ENCODE measurements around the gene SNX4. TPM values are rescaled to one million over a fixed set of nuclear protein-coding genes. Genes with fewer than 3 reads are reported as not detected.

SNX4 gene
- total and polyA plus RNA-seq, 2 of the 8 experiments (the other 6 are each of a cell fraction or from before 2014, with no cell fraction given): 7.2 to 23.1 TPM

DNA sequence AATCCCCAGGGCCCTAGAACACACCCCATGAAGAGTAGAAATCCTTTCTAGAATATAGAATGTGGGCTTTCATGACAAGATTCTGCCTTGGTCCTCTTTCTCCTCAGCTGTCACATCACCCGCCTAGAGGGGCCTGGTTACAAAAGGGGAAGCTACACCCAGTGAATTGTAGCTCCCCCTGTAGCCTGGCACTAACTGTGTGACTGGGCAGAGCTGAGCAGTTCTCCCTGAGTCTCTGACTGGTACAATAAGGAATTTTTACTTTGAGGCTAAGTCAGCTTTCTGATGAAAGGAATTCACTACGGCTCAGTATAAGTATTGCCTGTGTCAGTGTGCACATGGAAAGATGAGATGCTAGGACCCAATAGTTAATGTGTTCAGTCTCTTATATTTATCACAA is 116.2 kb downstream of the SNX4 start:
- Histone ChIP-seq H3K18ac (ENCODE audit: extremely low read depth, low read length) (no peak overlapping the region), H3K9ac (replicated peaks in 1 of 4; ENCODE audit: extremely low read depth in 1 of 4, low read depth in 3 of 4, low read length in 3 of 4) (no peak overlapping the region), H2AK5ac (ENCODE audit: low read depth, low read length) (no peak overlapping the region), H3K14ac (ENCODE audit: insufficient read length) (no peak overlapping the region), H4K8ac (ENCODE audit: extremely low read depth, insufficient read depth, low read length) (no peak overlapping the region), H4K91ac (replicated peaks; ENCODE audit: insufficient read length, low read length) (no peak overlapping the region), H3K36me3 (ENCODE audit: control insufficient read depth in 2 of 4, insufficient read depth in 4 of 4, low read length in 3 of 4) (no peaks in the 10 kb centered on the region), H3K56ac (replicated peaks; ENCODE audit: insufficient read length, low read depth, low read length) (no peak overlapping the region), H3K4me3 (ENCODE audit: extremely low read depth in 1 of 4, insufficient read depth in 2 of 4, low read depth in 3 of 4, low read length in 4 of 4) (no peak overlapping the region), H3K4me1 (replicated peaks in 1 of 4; ENCODE audit: control insufficient read depth in 3 of 4, insufficient read depth in 4 of 4, low read length in 3 of 4) (no peaks in the 10 kb centered on the region), H2BK5ac (ENCODE audit: low read depth, low read length) (no peak overlapping the region), H2BK20ac (ENCODE audit: low read length) (no peak overlapping the region), H3K79me1 (ENCODE audit: low read depth, low read length) (no peaks in the 10 kb centered on the region), H2BK15ac (ENCODE audit: low read length) (no peak overlapping the region), H3K23me2 (ENCODE audit: low read depth, low read length) (peaks cover 3% of the 10 kb centered on the region; the same call in 1 of the 2 replicates), H3K23ac (ENCODE audit: insufficient read length) (no peak overlapping the region), H3K9me3 (ENCODE audit: insufficient read depth in 2 of 2, low read depth in 1 of 2, low read length in 1 of 2) (no peaks in the 10 kb centered on the region), H3K4ac (replicated peaks; ENCODE audit: insufficient read length, low read depth, low read length) (no peak overlapping the region), H3K27me3 (replicated peaks in 1 of 4; ENCODE audit: control insufficient read depth in 3 of 4, extremely low read depth in 1 of 4, insufficient read depth in 3 of 4, low read length in 3 of 4) (no peaks in the 10 kb centered on the region), H2AFZ (ENCODE audit: low read length) (no peak overlapping the region), H3K27ac (ENCODE audit: low read depth, low read length) (no peak overlapping the region), H2BK120ac (replicated peaks; ENCODE audit: low read depth, low read length) (no peak overlapping the region), H4K5ac (ENCODE audit: insufficient read length, low read depth, low read length) (no peak overlapping the region), H3K79me2 (ENCODE audit: control insufficient read depth in 1 of 2, insufficient read depth in 2 of 2, low read length in 2 of 2) (no peaks in the 10 kb centered on the region), H2BK12ac (ENCODE audit: low read depth, low read length) (no peak overlapping the region), H3K4me2 (ENCODE audit: insufficient read depth in 1 of 2, low read depth in 2 of 2, low read length in 2 of 2) (no peak overlapping the region), H4K20me1 (replicated peaks in 1 of 2; ENCODE audit: control insufficient read depth in 1 of 2, insufficient read depth in 2 of 2, low read length in 2 of 2) (no peaks in the 10 kb centered on the region)
- POLR2A ChIA-PET (ENCODE audit: partially characterized antibody): interaction anchor here (1.6 kb wide), 1 partner anchor 28 kb away, joined by 7 read pairs; the partner anchor contains the start of gene ZNF148
- WGBS, 2 experiments (ENCODE audit: extremely low coverage in 1 of 2, insufficient coverage in 1 of 2, insufficient read length in 1 of 2, insufficient replicate concordance in 2 of 2, low coverage in 1 of 2, low lambda C conversion rate in 2 of 2, missing lambda C conversion rate in 1 of 2): 82% methylated on average over 2 of the region's 2 CpGs; no CpG with 5 or more reads in 1 of the 2 experiments
- DNase-seq (ENCODE audit: low read depth in 1 of 2, low spot score in 2 of 2) (no peak), FAIRE-seq (no peak)
- CTCF ChIA-PET (ENCODE audit: partially characterized antibody): interaction anchor here (0.7 to 2.8 kb wide), 9 partner anchors 10 to 202 kb away, joined by 3 to 9 read pairs (median 5); no protein-coding TSS in a partner anchor
- no peak for TF ChIP-seq SAP30 (IDR thresholded peaks at IDR 0.05; ENCODE audit: insufficient read depth, insufficient replicate concordance, low read length)
- TF ChIP-seq, protein P1, sequence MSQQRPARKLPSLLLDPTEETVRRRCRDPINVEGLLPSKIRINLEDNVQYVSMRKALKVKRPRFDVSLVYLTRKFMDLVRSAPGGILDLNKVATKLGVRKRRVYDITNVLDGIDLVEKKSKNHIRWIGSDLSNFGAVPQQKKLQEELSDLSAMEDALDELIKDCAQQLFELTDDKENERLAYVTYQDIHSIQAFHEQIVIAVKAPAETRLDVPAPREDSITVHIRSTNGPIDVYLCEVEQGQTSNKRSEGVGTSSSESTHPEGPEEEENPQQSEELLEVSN (IDR thresholded peaks at IDR 0.05): no peak
- no peak for TF ChIP-seq BCL11A (IDR thresholded peaks at IDR 0.05; ENCODE audit: low read depth in 2 of 2, low read length in 2 of 2)
- no peak for TF ChIP-seq SIX5 (IDR thresholded peaks at IDR 0.05; ENCODE audit: low read depth, low read length)
- TF ChIP-seq RAD21 (IDR thresholded peaks at IDR 0.05 in 1 of 2, conservative IDR thresholded peaks at IDR 0.05 in 1 of 2; ENCODE audit: low read depth in 2 of 2, low read length in 2 of 2): peak; percentile 24 to 37
- no peak for TF ChIP-seq TCF12 (IDR thresholded peaks at IDR 0.05; ENCODE audit: low read depth, low read length)
- no peak for TF ChIP-seq CBX8 (IDR thresholded peaks at IDR 0.05; ENCODE audit: borderline replicate concordance, low read depth, low read length)
- no peak for TF ChIP-seq TEAD4 (IDR thresholded peaks at IDR 0.05; ENCODE audit: low read depth, low read length)
